Activated naive CD8-positive, alpha-beta T cell treated with anti-CD3 and anti-CD28 coated beads, Interleukin-2, amount 50 U/mL, for 16 hours (primary cell): ENCODE data around the gene PRCD.

Experiments used
- DNase-seq: peaks from one replicate; pipeline ENCODE4 v3.0.0-alpha.2; 2020; ENCODE audit warnings: low read depth, low spot score

PRCD gene

GRCh38 chr17:76539631-76540271 lies at the start of gene PRCD:
Gene PRCD (plus strand): TSS chr17:76540044. CDS start chr17:76540142, 98 bp downstream.
- DNase-seq, result no peak

DNA sequence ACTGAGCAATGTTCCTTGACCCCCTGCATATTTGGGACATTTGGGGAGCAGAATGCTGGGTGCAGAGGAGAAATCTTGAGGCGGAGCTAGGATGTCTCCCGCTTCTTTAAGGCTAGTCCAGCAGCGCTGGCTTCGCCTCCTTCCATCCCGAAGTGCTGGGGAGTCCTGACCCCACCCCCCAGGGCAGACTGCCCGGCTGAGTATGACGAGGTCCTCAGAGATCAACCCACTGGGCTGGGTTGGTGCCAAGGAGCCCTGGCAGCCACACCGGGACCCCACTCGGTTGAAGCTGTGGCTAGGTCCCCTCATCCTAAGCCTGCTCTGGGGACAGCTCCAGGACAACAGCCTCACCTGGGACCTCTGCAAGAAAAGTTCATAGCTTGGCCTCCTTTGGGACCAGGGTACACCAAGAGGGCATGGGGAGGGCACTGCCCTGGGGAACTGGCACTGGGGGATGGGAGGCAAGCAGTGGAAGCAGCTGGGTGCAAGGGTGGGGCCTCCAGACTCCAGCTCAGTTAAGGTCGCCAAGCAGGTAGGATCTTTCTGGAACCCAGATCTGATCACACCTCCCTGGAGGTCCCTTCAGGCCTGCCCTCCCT lies 49.6 kb upstream of the PRCD start:
- DNase-seq, result no peak

- no peak for DNase-seq
Observed at GRCh38 chr17:76491271-76492122, 48.3 kb upstream of the PRCD start.

DNA sequence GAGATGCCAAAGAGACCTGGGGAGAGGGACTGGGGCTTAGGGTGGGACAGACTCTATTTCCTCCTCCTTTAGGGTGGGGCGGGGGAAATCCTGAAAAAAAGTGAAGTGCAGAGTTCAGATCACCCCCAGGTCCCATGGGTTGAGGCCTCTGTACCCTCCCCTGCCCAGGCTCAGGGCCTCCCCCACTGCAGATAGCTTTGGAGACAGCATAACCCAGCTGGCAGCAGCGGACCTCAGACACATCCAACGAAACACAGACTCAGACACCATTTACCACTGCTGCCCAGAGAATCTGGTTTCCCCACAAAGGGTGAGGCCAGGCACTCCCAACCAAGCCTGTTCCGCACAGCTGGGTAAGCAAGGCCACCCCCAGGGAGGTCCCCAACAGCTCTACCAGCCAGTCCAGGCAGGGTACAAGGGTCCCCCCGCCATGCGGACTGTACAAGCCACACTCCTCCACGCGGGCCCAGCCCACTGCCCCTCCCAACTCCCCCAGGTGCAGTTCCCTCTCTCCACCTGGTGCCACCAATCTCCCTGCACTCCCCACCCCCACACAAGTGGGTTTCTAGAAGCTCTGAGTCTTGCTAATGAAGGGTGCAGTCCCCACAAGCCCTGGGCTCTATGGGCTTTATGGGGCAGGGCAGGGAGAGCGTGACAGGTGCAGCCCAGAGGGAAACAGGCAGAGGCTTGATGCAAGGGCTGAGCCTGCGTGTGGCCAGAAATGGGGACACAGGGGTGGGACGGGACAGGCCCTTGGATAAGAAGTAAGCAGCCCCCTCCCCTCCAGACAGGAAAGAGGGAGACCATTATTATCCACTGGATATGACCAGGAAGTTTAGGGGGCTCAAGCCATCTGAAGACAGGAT lies 47.5 kb upstream of the PRCD start:
- no peak for DNase-seq

DNA sequence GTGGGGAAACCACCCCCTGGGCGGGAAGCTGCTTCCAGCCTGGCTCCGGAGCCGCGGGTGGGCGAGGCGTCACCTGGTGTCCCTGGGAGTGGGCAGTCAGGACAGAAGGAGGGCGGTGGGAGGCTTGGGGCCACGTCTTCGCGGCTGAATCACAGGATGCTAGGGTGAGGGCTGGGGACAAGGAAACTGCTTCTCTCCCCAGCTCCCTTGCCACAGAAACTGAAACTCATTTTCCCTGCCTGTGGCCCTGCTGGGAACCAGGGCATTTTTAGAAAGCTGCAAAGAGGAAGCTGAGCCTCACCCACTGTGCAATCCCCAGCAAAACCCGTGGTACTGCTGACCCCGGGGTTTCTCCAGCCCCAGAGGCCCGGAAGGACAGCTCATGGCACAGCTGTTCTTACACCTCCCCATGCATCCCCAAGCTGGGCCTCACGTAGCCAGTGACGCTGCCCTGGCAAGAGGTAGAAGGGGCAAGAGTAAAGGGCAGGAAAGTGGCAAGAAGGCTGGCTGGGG lies 46.8 kb upstream of the PRCD start:
- no peak for DNase-seq

DNA sequence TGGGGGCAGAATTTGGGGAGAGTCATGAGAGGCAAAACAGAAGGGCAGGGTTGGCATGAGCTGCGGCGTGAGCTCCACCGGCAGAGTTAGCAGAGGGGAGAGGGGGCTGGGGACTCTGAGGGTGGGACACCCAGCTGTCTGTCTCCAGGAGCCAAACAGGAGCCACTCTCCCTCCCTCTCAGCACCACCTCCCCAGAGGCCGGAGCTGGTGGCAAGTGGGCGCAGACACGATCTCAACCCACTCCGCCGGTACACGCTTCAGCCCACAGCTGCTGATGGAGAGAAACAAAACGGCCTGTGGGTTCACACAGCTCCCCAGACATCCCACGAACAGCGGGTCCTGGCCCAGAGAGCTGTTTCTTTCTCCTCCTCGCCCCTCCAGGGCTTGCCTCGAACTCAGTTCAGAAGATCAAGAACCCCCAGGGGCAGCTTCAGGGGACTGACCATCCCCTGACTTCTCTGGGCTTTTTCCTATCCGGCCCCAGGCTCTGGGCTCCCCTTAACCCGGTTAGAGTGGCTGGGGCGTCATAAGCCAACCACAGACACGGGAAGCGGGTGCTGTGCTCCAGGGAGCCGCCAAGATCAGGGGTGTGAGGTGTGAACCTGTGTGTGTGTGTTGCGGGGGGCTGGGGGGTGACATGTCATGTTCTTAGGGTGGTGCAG lies 46.2 kb upstream of the PRCD start:
- no peak for DNase-seq

DNA sequence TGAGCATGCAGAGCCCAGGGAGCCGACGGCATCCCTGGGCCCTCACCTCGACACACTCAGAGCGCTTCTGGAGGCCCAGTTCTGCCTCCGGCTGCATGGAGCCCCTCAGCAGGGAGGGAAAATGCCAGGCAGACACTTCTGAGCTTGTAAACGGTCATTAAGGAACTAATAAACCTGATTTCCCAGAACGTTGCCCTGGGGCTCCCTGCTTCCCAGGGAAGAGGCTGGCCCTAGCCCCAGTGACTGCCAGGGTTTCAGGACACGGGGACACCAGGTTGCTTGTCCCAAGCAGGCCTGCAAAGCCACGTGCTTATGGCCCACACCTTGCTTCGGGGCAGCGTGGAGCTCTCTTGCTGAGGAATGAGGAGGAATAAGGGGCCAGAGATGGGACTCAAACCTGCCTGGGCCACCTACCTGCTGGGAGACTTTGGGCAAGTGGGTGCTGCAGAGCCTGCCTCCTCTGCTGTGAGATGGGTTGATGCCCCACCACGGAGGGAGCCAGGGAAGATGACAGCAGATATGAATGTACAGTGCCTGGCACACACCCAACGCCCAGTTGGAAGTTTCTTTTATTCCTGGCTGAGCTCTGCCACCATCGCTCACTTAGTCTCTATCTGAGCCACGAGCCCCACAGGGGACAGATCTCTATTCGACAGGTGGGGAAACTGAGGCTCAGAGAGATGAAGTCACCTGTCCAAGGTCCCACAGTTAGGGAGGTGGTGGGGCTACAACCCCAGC lies 44.0 kb upstream of the PRCD start:
- DNase-seq, result no peak

GRCh38 chr17:76496464-76496863 lies 43.4 kb upstream of the PRCD start:
- no peak for DNase-seq

- DNase-seq, result no peak
Observed at GRCh38 chr17:76497699-76497978, 42.2 kb upstream of the PRCD start.

DNA sequence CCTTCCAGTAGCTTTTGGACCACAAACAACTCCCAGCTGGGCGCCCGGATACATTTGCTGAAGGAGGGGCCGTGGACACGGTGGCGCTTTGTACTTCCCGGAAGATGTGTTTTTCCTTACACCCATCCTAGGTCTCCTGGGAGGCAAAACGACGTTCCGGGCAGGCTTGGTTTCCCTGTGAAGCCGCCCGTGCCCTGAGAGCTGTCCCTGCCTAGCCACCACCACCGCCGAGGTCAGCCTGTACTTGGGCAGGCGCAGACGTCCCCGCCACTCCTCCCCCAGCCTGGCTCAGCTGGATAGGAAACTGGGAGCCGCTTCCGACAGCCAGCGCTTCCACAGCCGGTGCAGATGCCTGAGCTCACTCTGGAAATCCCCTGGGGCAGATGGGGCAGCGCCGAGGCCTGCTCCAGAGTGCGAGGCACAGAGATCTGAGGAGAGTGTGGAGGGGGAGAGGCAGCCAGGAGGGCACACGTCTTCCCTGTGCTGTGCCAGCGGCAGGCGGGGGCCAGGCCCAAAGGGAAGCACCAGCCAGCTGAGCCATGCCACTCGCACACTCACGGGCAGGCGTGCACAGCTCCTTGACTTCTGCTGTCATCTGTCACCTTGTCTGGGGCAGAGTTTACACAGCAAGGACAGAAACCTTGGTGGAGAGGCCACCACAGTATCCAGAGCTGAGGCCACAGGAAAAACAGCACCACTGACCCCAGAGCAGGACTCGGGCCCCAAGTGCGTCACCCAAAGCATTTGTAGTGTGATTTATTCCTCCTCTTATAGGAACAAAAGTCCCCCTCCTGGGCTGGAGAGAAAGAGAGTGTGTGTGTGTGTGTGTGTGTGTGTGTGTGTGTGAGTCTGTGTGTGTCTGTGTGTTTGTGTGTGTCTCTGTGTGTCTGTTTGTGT lies 41.6 kb upstream of the PRCD start:
- no peak for DNase-seq

DNA sequence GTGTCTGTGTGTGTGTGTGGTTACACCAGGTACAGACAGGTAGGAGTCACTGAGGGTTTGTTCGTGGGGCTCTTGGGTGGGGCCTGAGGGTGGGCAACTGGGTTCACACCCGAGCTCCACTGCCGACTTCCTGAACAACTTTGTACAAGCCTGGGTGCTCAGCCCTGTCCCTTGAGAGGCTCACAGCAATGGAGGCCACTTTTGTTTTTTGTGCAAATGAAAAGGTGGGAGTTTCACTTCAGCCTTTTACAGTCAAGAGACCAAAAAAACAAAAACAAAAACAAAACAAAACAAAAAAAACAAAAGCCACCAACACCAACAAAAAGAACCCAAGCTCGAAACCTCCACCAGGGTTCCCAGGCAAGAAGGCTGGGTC lies 41.0 kb upstream of the PRCD start:
- no peak for DNase-seq

DNA sequence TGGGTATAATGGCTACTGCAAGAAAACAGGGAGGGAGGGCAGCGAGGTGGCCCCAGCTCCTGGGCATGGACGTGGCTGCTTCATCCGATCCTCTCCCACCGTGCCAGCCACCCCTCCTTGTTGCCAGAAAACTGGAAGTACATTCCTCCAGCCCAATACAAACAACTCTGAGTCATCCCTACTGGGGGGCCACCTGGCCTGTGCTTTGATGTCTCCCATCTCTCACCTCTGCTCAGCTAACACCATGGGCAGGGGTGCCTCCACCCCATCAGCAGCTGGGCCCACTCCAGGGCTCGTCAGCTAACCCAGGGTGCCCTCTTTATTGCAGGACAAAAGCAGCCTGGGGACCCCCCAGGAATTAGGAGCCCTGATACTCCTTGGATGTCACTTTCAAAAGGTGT lies 40.6 kb upstream of the PRCD start:
- DNase-seq, result no peak

DNA sequence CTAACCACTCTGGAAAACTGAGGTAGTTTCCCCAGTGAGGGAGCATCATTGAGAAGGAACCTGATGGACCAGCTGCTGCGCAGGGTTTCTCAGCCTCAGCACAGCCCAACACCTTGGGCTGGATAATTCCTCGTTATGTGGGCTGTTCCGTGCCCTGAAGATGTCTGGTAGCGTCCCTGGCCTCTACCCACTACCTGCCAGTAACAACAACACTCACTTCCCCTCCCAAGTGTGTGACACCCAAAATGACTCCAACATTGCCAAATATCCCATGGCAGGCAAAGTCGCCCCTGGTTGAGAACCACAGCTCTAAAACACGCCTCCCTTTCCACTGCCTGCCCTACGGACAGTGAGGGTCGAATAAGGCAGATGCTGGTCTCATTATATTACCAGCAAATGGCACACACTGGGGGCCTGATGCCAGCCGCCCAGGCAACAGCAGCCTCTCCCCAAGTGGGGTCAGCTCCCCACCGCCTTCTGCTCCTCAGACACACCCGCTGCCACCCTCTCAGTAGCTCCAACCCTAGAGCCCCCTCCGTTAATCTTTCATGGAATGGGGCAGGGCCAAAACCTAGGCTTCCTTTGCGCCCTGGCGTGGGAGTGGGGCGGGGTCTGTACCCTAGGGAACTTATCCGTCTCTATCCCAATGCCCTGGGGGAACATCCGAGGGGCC lies 39.6 kb upstream of the PRCD start:
- DNase-seq, result no peak

DNA sequence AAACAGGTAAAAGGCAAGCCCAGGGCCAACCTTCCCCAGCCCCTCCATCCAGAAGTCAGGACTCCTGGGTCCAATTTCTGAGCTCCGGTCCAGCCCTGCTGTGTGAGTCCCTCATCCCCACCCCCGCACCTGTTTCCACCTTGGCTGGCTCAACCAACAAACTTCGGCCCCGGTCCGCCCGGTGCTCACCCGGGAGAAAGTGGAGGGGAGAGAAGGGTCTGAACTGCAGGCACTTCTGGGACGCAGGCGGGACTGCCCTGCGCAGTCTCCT lies 39.2 kb upstream of the PRCD start:
- DNase-seq, result no peak

GRCh38 chr17:76501018-76501826 lies 38.6 kb upstream of the PRCD start, which contains the start of gene RHBDF2:
Gene RHBDF2 (minus strand): TSS chr17:76501423. CDS start chr17:76481524, 19,899 bp downstream.
- DNase-seq, result peak; percentile 87

DNA sequence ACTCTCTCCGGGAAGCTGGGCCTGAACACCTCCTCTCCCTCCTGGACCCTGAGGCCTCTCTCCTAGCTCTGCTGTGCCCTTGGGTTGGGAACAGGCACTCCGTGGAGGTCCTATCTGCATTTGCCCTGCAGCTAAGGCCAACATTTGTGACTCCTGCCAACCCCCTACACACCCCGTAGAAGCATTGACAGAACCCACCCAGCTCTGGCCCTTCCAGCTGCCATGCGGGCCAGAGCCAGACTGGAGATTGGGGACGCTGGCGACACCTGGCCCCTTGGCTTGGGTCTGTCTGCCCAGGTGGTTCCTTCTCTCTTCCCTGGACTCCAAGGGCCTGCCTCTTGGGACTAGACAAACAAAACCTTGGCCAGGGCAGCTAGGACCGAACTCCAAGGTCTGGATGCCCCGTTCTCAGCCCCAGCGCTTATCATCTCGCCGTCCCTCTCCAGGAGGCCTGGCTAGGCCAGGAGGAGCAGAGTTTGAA lies 38.0 kb upstream of the PRCD start:
- DNase-seq, result no peak

DNA sequence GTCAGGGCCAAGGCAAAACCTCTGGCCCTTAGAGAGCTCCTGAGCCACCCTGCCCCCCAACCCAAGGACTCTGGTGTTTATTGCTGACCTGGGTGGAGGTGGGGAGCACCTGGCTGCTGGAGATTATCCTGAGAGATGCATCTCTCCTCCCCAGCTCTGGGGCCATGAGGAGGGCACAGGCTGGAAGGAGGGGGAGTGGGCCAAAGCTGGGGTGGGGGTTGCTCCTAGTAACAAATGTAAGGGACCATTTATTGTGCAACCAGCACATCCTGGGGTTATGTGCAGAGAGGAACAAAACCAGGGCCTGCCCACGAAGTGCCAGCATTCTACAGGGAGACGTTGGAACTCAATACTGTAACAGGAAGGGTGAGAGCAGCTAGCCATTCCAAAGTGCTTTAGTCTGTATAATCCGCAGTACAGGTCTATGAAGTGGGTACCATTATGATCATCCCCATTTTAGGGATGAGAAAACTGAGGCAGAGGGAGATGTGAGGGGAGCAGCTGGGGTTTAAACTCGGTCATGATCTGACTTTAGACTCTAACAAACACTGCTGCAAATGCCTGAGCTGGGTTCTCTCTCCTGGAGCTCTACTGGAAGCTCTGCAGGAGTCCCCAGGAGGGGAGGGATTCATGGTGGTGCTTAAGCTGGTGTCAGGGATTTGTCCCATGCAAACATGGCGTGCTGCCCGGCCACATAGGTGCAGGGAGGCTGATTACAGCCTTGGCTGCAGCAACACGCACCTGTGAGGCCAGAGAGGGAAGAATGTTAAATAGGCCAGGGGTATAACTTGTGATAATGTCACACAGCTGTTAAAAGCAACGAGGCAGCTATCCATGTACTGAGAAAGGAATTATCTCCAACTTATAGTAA lies 37.3 kb upstream of the PRCD start:
- no peak for DNase-seq
